ENCODE data around the gene ARL13B. TPM values are rescaled to one million over a fixed set of nuclear protein-coding genes. Genes with fewer than 3 reads are reported as not detected.

ARL13B gene
- total and polyA plus RNA-seq, 2 of the 13 experiments (the other 11 are each of a cell fraction or from before 2014, with no cell fraction given) = 2.2 to 9.6 TPM

DNA sequence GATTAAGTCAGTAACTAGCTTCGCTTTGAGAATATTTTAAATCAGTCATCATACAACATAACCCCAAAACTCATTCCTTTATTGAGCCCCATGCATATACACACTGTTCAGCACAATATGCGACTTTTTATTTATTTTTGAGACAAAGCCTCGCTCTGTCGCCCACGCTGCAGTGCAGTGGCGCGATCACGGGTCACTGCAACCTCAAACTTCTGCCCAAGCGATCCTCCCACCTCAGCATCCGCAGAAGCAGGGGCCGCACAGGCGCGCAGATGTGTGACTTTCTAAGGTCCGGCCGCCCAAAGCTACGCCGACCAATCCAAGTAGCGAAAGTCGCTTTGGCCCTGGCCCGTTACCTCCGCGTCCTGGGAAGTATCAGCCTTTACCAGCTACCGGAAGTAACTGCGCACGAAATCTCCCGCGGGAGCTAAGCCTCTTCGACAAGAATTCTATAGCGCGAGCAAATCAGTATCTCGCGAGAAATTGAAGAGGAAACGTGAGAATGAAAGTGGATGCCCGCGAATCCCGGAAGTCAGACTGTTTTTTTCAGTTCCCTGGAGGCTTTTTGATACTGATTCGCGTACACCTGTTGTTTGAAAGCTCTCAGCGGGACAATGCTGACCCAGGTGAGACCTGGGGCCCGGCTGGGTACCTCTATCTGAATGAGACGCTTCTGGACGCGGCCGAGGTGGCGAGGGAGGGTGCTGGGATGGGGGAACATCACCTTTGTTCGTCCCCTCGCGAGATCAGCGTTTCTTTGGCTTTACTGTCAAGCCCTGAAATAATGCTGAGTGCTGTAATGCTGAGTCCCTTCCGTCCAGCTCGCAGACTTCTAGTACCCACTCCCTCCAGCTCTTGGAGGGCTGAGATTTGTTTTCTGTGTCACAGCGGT is 82.8 kb downstream of the ARL13B start, which contains the start of the genes DHFR2 and NSUN3 (continued):
- TF ChIP-seq, protein P1, sequence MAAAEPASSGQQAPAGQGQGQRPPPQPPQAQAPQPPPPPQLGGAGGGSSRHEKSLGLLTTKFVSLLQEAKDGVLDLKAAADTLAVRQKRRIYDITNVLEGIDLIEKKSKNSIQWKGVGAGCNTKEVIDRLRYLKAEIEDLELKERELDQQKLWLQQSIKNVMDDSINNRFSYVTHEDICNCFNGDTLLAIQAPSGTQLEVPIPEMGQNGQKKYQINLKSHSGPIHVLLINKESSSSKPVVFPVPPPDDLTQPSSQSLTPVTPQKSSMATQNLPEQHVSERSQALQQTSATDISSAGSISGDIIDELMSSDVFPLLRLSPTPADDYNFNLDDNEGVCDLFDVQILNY (CRISPR knock-in tag; conservative IDR thresholded peaks at IDR 0.05) = no peak; the same call in 1 of the 2 replicates
- TF ChIP-seq, protein P2, sequence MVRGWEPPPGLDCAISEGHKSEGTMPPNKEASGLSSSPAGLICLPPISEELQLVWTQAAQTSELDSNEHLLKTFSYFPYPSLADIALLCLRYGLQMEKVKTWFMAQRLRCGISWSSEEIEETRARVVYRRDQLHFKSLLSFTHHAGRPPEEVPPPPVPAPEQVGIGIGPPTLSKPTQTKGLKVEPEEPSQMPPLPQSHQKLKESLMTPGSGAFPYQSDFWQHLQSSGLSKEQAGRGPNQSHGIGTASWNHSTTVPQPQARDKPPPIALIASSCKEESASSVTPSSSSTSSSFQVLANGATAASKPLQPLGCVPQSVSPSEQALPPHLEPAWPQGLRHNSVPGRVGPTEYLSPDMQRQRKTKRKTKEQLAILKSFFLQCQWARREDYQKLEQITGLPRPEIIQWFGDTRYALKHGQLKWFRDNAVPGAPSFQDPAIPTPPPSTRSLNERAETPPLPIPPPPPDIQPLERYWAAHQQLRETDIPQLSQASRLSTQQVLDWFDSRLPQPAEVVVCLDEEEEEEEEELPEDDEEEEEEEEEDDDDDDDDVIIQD (CRISPR knock-in tag; IDR thresholded peaks at IDR 0.05; ENCODE audit: low read depth) = peak; percentile 86
- TF ChIP-seq ZNF598 (CRISPR knock-in tag; IDR thresholded peaks at IDR 0.05; ENCODE audit: borderline replicate concordance) = peak; percentile 52; the same call in 1 of the 2 replicates
- TF ChIP-seq, protein P3, sequence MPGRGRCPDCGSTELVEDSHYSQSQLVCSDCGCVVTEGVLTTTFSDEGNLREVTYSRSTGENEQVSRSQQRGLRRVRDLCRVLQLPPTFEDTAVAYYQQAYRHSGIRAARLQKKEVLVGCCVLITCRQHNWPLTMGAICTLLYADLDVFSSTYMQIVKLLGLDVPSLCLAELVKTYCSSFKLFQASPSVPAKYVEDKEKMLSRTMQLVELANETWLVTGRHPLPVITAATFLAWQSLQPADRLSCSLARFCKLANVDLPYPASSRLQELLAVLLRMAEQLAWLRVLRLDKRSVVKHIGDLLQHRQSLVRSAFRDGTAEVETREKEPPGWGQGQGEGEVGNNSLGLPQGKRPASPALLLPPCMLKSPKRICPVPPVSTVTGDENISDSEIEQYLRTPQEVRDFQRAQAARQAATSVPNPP (CRISPR knock-in tag; IDR thresholded peaks at IDR 0.05) = no peak
- TF ChIP-seq ZNF205 (CRISPR knock-in tag; IDR thresholded peaks at IDR 0.05) = no peak
- no peak for TF ChIP-seq ISX (CRISPR knock-in tag; conservative IDR thresholded peaks at IDR 0.05)
- TF ChIP-seq, protein P4, sequence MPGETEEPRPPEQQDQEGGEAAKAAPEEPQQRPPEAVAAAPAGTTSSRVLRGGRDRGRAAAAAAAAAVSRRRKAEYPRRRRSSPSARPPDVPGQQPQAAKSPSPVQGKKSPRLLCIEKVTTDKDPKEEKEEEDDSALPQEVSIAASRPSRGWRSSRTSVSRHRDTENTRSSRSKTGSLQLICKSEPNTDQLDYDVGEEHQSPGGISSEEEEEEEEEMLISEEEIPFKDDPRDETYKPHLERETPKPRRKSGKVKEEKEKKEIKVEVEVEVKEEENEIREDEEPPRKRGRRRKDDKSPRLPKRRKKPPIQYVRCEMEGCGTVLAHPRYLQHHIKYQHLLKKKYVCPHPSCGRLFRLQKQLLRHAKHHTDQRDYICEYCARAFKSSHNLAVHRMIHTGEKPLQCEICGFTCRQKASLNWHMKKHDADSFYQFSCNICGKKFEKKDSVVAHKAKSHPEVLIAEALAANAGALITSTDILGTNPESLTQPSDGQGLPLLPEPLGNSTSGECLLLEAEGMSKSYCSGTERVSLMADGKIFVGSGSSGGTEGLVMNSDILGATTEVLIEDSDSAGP (CRISPR knock-in tag; IDR thresholded peaks at IDR 0.05; ENCODE audit: borderline replicate concordance) = peak; percentile 81; the same call in 1 of the 2 replicates
- TF ChIP-seq, protein P5, sequence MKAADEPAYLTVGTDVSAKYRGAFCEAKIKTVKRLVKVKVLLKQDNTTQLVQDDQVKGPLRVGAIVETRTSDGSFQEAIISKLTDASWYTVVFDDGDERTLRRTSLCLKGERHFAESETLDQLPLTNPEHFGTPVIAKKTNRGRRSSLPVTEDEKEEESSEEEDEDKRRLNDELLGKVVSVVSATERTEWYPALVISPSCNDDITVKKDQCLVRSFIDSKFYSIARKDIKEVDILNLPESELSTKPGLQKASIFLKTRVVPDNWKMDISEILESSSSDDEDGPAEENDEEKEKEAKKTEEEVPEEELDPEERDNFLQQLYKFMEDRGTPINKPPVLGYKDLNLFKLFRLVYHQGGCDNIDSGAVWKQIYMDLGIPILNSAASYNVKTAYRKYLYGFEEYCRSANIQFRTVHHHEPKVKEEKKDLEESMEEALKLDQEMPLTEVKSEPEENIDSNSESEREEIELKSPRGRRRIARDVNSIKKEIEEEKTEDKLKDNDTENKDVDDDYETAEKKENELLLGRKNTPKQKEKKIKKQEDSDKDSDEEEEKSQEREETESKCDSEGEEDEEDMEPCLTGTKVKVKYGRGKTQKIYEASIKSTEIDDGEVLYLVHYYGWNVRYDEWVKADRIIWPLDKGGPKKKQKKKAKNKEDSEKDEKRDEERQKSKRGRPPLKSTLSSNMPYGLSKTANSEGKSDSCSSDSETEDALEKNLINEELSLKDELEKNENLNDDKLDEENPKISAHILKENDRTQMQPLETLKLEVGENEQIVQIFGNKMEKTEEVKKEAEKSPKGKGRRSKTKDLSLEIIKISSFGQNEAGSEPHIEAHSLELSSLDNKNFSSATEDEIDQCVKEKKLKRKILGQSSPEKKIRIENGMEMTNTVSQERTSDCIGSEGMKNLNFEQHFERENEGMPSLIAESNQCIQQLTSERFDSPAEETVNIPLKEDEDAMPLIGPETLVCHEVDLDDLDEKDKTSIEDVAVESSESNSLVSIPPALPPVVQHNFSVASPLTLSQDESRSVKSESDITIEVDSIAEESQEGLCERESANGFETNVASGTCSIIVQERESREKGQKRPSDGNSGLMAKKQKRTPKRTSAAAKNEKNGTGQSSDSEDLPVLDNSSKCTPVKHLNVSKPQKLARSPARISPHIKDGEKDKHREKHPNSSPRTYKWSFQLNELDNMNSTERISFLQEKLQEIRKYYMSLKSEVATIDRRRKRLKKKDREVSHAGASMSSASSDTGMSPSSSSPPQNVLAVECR (CRISPR knock-in tag; IDR thresholded peaks at IDR 0.05; ENCODE audit: borderline replicate concordance) = peak; percentile 63; the same call in 1 of the 2 replicates
- peak; percentile 89; the same call in 1 of the 2 replicates for TF ChIP-seq SPEN (CRISPR knock-in tag; IDR thresholded peaks at IDR 0.05; ENCODE audit: low read depth)
- TF ChIP-seq MBNL3 (CRISPR knock-in tag; conservative IDR thresholded peaks at IDR 0.05) = no peak
- TF ChIP-seq HES4 (CRISPR knock-in tag; IDR thresholded peaks at IDR 0.05; ENCODE audit: borderline replicate concordance) = no peak; the same call in 1 of the 2 replicates
- TF ChIP-seq, protein P6, sequence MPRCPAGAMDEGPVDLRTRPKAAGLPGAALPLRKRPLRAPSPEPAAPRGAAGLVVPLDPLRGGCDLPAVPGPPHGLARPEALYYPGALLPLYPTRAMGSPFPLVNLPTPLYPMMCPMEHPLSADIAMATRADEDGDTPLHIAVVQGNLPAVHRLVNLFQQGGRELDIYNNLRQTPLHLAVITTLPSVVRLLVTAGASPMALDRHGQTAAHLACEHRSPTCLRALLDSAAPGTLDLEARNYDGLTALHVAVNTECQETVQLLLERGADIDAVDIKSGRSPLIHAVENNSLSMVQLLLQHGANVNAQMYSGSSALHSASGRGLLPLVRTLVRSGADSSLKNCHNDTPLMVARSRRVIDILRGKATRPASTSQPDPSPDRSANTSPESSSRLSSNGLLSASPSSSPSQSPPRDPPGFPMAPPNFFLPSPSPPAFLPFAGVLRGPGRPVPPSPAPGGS (CRISPR knock-in tag; IDR thresholded peaks at IDR 0.05) = 0 out of 2 replicates have a peak, but pooled peaks have one; percentile 28
- no peak for TF ChIP-seq ZNF326 (CRISPR knock-in tag; IDR thresholded peaks at IDR 0.05; ENCODE audit: borderline replicate concordance)
- TF ChIP-seq ZNF713 (CRISPR knock-in tag; IDR thresholded peaks at IDR 0.05) = no peak
- TF ChIP-seq, protein P7, sequence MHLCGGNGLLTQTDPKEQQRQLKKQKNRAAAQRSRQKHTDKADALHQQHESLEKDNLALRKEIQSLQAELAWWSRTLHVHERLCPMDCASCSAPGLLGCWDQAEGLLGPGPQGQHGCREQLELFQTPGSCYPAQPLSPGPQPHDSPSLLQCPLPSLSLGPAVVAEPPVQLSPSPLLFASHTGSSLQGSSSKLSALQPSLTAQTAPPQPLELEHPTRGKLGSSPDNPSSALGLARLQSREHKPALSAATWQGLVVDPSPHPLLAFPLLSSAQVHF (CRISPR knock-in tag; IDR thresholded peaks at IDR 0.05) = no peak
